Neural progenitor cell (in vitro differentiated cells): ENCODE data around the gene MC1R. TPM values are rescaled to one million over a fixed set of nuclear protein-coding genes. Genes with fewer than 3 reads are reported as not detected.
"Not testable (repeated sequence)": the region's sequence is repeated elsewhere in the genome, so short reads cannot be mapped to it uniquely, and the experiment has no call there.

ENCODE experiments used
- DNase-seq: peaks from one replicate; pipeline ENCODE4 v3.0.0-alpha.2; 2016; ENCODE audit warnings: low spot score
- H2AFZ ChIP-seq: fragments of 200-600 bp; sonication (generic); replicated peaks from 2 replicates; pipeline ENCODE4 v1.6.1; 2016; ENCODE audit warnings: antibody characterized with exemption
- H3F3A ChIP-seq: fragments of 200-600 bp; sonication (generic); 2 replicates; pipeline ENCODE4 v1.6.1; 2016; ENCODE audit warnings: antibody characterized with exemption, low read depth
- H3K27ac ChIP-seq: fragments of 200-600 bp; sonication (generic); 2 replicates; pipeline ENCODE4 v1.5.1; 2016; ENCODE audit warnings: mild to moderate bottlenecking
- H3K27me3 ChIP-seq: fragments of 200-600 bp; sonication (generic); 2 replicates; pipeline ENCODE4 v1.6.1; 2016; ENCODE audit warnings: mild to moderate bottlenecking, moderate library complexity
- H3K36me3 ChIP-seq: fragments of 200-600 bp; sonication (generic); 2 replicates; pipeline ENCODE4 v1.5.1; 2016
- H3K4me1 ChIP-seq: fragments of 200-600 bp; sonication (generic); 2 replicates; pipeline ENCODE4 v1.6.1; 2016; ENCODE audit warnings: mixed run types
- H3K4me2 ChIP-seq: fragments of 200-600 bp; sonication (generic); 2 replicates; pipeline ENCODE4 v1.6.1; 2016
- H3K4me3 ChIP-seq: fragments of 200-600 bp; sonication (generic); 2 replicates; pipeline ENCODE4 v1.5.1; 2016
- H3K79me2 ChIP-seq: fragments of 200-600 bp; sonication (generic); 2 replicates; pipeline ENCODE4 v1.6.1; 2016; ENCODE audit warnings: low read depth
- H3K9ac ChIP-seq: fragments of 200-600 bp; sonication (generic); 2 replicates; pipeline ENCODE4 v1.6.1; 2016
- H3K9me3 ChIP-seq: fragments of 200-600 bp; sonication (generic); 2 replicates; pipeline ENCODE4 v1.5.1; 2016; ENCODE audit warnings: low read depth
- H4K20me1 ChIP-seq: fragments of 200-600 bp; sonication (generic); 2 replicates; pipeline ENCODE4 v1.6.1; 2016; ENCODE audit warnings: low read depth
- H3K27ac Mint-ChIP-seq: 3 replicates; pipeline ENCODE4 v1.8.0; 2021; ENCODE audit warnings: mixed read lengths
- H3K27me3 Mint-ChIP-seq: 2 replicates; pipeline ENCODE4 v1.8.0; 2022; ENCODE audit warnings: low read depth, mild to moderate bottlenecking, inconsistent platforms, moderate library complexity, mixed read lengths; ENCODE audit not compliant: insufficient read depth
- H3K36me3 Mint-ChIP-seq: 3 replicates; pipeline ENCODE4 v1.8.0; 2021; ENCODE audit warnings: mixed read lengths
- H3K4me1 Mint-ChIP-seq: 3 replicates; pipeline ENCODE4 v1.8.0; 2021; ENCODE audit warnings: mixed read lengths
- H3K4me3 Mint-ChIP-seq: 3 replicates; pipeline ENCODE4 v1.8.0; 2021; ENCODE audit warnings: mild to moderate bottlenecking, moderate library complexity, mixed read lengths
- H3K9me3 Mint-ChIP-seq: 3 replicates; pipeline ENCODE4 v1.8.0; 2020; ENCODE audit warnings: mixed read lengths
- CTCF ChIP-seq: fragments of 200-600 bp; sonication (generic); IDR thresholded peaks from 2 replicates; pipeline ENCODE4 v1.5.1; 2017; ENCODE audit warnings: antibody characterized with exemption, mild to moderate bottlenecking
- EZH2 ChIP-seq: fragments of 200-600 bp; sonication (generic); IDR thresholded peaks from 2 replicates; pipeline ENCODE4 v1.6.1; 2017; ENCODE audit warnings: antibody characterized with exemption, mild to moderate bottlenecking, moderate library complexity
- EZH2phosphoT487 ChIP-seq: fragments of 200-600 bp; sonication (generic); IDR thresholded peaks from 2 replicates; pipeline ENCODE4 v1.6.1; 2017; ENCODE audit warnings: antibody characterized with exemption
- total RNA-seq: library from RNA; depleted of rRNA; stranded (reverse); fragments of >200 nt; gene quantifications from 2 replicates; pipeline ENCODE4 v1.2.3, GENCODE V29; 2015; ENCODE audit warnings: low replicate concordance

Gene MC1R
- total RNA-seq, 1 donor from 2014 or later: 1.7 TPM

- H3K27ac Mint-ChIP-seq: no peak overlapping the region
- H3K4me3 Mint-ChIP-seq: peak overlapping the region; percentile 64
These were observed 46.8 kb upstream of the MC1R start for GRCh38 chr16:89871895-89872294.

GRCh38 chr16:89873109-89873971 lies 45.3 kb upstream of the MC1R start, which contains the start of gene TCF25:
Gene TCF25 (plus strand): TSS chr16:89873592. CDS start chr16:89873668, 76 bp downstream.
- Mint-ChIP-seq H3K9me3 (peaks cover 2% of the 10 kb centered on the region), H3K4me1 (peaks cover 14% of the 10 kb centered on the region), H3K36me3 (peaks cover 16% of the 10 kb centered on the region), H3K27me3 (peaks cover 4% of the 10 kb centered on the region), H3K4me3 (peak within 1 kb of the TSS; percentile 91), H3K27ac (peak within 1 kb of the TSS; percentile 94)
- Histone ChIP-seq H3K4me2 (peak within 1 kb of the TSS; percentile 78), H3K27ac (peak within 1 kb of the TSS; percentile 98), H3K9ac (peak within 1 kb of the TSS; percentile 23), H3K79me2 (peaks cover 38% of the 10 kb centered on the region), H3F3A (peaks cover 30% of the 10 kb centered on the region), H3K36me3 (peaks cover 12% of the 10 kb centered on the region), H3K27me3 (no peaks in the 10 kb centered on the region), H3K4me1 (no peaks in the 10 kb centered on the region), H2AFZ (peak within 1 kb of the TSS; percentile 96), H3K4me3 (peak within 1 kb of the TSS; percentile 85), H3K9me3 (no peaks in the 10 kb centered on the region), H4K20me1 (peaks cover under 1% of the 10 kb centered on the region)
- DNase-seq: peak; percentile 96
- TF ChIP-seq CTCF (peak; percentile 26), EZH2phosphoT487 (no peak), EZH2 (no peak)

More at GRCh38 chr16:89871895-89872294, 46.8 kb upstream of the MC1R start:
- TF ChIP-seq EZH2: no peak
- no peak for TF ChIP-seq CTCF
- TF ChIP-seq EZH2phosphoT487: no peak
- Histone ChIP-seq H3K27me3 (no peaks in the 10 kb centered on the region), H3K79me2 (peaks cover 23% of the 10 kb centered on the region), H3K4me1 (no peaks in the 10 kb centered on the region), H3K9me3 (peaks cover 5% of the 10 kb centered on the region), H3K4me2 (no peak overlapping the region), H2AFZ (no peak overlapping the region), H4K20me1 (no peaks in the 10 kb centered on the region), H3K36me3 (peaks cover 14% of the 10 kb centered on the region), H3K9ac (no peak overlapping the region), H3K27ac (no peak overlapping the region), H3K4me3 (no peak overlapping the region), H3F3A (peaks cover 29% of the 10 kb centered on the region)
- peaks cover 17% of the 10 kb centered on the region for H3K36me3 Mint-ChIP-seq
- H3K27me3 Mint-ChIP-seq: peaks cover 4% of the 10 kb centered on the region
- H3K4me1 Mint-ChIP-seq: peaks cover 14% of the 10 kb centered on the region
- H3K9me3 Mint-ChIP-seq: peaks cover 6% of the 10 kb centered on the region
- DNase-seq: no peak

- Mint-ChIP-seq H3K27ac (peak overlapping the region; percentile 93), H3K36me3 (peaks cover 21% of the 10 kb centered on the region), H3K4me1 (peaks cover 14% of the 10 kb centered on the region), H3K9me3 (peaks cover 2% of the 10 kb centered on the region), H3K27me3 (peaks cover 4% of the 10 kb centered on the region), H3K4me3 (peak overlapping the region; percentile 91)
- Histone ChIP-seq H3K9me3 (no peaks in the 10 kb centered on the region), H4K20me1 (peaks cover 7% of the 10 kb centered on the region), H3K4me3 (peak overlapping the region; percentile 85), H3K79me2 (peaks cover 44% of the 10 kb centered on the region), H2AFZ (peak overlapping the region; percentile 96), H3K27ac (peak overlapping the region; percentile 98), H3K4me1 (no peaks in the 10 kb centered on the region), H3K4me2 (peak overlapping the region; percentile 78), H3K9ac (peak overlapping the region; percentile 9), H3F3A (peaks cover 38% of the 10 kb centered on the region), H3K27me3 (no peaks in the 10 kb centered on the region), H3K36me3 (peaks cover 10% of the 10 kb centered on the region)
- DNase-seq: peak; percentile 96
- no peak for TF ChIP-seq EZH2phosphoT487
- no peak for TF ChIP-seq EZH2
These were observed 44.5 kb upstream of the MC1R start for GRCh38 chr16:89873972-89874689.

GRCh38 chr16:89879123-89879522 lies 39.5 kb upstream of the MC1R start:
- DNase-seq, H3K9me3 Mint-ChIP-seq, H2AFZ ChIP-seq, H3K27me3 Mint-ChIP-seq, H3K4me1 ChIP-seq, H3K9me3 ChIP-seq, H3K9ac ChIP-seq, H3K4me3 Mint-ChIP-seq, H3K4me3 ChIP-seq, H3K4me2 ChIP-seq, H3K27ac Mint-ChIP-seq, H3K27me3 ChIP-seq, H3K27ac ChIP-seq: not testable (repeated sequence)
- Histone ChIP-seq H4K20me1 (peaks cover 11% of the 10 kb centered on the region), H3F3A (peaks cover 22% of the 10 kb centered on the region), H3K79me2 (peaks cover 73% of the 10 kb centered on the region), H3K36me3 (peaks cover 10% of the 10 kb centered on the region)
- H3K36me3 Mint-ChIP-seq: peaks cover 40% of the 10 kb centered on the region
- peaks cover 11% of the 10 kb centered on the region for H3K4me1 Mint-ChIP-seq
